DMS 273 (cell line): ENCODE measurements around the gene TMEM185B.
"Not testable (repeated sequence)": the region's sequence is repeated elsewhere in the genome, so short reads cannot be mapped to it uniquely, and the experiment has no call there.

Source experiments
- DNase-seq: peaks from one replicate; lab custom pipeline; 2025; ENCODE audit not compliant: unreplicated experiment; lab: John Stamatoyannopoulos, UW

TMEM185B gene

GRCh38 chr2:120251880-120252224 is 28.7 kb upstream of the TMEM185B start:
- DNase-seq: no peak

GRCh38 chr2:120251078-120251477 is 27.9 kb upstream of the TMEM185B start:
- DNase-seq: peak; percentile 28

- DNase-seq: no peak
Observed at GRCh38 chr2:120250640-120251039, 27.4 kb upstream of the TMEM185B start.

DNA sequence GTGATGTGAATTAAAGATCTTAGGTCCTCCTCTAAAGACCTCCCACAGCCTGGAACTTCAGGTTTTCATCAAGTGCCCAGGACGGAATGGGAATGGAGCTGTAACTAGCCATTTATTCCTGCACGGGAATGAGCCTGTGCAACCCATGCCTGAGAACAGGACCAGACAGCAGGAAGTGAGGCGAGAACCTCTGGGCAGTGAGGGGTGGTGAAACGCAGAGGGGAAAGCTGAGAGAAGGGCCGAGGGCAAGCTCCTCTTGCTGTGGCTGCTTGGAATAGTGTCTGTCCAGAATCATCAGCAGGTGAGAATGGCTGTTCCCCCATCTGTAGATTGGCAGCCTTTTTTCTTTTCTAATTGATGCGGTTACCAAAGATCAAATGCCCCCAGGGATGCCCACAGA is 24.7 kb upstream of the TMEM185B start:
- no peak for DNase-seq

DNA sequence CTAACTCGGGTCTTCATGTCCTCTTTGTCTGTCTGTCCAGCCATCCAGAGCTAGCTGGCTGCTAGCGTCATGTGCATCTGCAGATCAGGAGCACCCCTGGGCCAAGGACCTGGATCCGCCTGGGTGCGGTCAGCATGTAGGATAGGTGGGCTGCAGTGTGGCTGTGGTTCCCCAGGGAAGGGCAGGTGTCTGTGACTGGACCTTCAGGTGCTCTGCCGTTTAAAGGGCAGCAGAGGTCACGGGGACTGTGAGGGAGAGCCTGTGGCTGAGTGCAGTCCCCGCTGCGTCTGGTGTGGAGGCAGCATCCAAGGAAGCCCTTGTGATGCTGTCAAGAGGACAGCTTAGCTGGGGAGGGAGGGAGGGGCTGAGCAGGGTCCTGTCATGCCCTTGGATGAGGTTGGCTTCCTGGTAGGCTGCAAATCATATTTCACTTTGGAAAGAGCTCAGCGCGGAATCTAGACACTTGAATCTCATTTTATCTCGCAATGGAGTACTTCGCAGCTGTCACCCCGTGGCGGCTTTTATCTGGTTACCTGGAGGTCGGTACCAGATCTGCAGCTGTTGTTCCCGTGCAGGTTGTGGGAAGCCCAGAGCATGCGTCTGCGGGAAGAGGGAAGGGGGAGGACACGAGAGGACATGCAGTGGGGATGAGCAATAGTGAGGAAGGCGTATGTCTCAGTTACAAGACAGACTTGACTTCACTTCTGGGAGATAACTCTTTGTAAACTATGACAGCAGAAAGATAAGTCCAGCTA is 23.5 kb upstream of the TMEM185B start:
- DNase-seq: peak; percentile 34

GRCh38 chr2:120245520-120246332 is 22.5 kb upstream of the TMEM185B start:
- peak; percentile 51 for DNase-seq

- no peak for DNase-seq
Observed at GRCh38 chr2:120244656-120245519, 21.7 kb upstream of the TMEM185B start.

DNA sequence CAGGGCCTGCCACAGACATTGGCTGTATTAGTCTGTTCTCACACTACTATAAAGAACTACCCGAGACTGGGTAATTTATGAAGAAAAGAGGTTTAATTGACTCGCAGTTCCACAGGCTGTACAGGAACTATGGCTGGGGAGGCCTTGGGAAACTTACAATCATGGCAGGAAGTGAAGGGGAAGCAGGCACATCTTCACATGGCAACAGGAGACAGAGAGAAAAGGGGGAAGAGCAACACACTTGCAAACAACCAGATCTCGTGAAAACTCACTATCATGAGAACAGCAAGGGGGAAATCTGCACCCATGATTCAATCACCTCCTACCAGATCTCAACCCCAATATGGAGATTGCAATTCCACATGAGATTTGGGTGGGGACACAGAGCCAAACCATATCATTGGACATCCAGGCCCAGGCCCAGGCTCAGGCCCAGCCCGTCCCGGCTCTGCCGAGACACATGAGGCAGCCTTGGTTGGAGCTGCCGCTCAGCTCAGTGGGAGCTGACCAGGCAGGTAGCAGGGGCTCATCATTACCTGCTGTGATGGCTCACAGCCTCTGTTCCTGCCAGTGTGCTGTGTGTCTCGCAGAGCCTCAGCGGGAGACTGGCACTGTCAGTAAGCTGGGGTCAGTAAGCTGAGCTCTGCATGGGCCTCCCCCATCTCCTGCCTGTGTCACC is 20.8 kb upstream of the TMEM185B start:
- no peak for DNase-seq

- DNase-seq: no peak
Observed at GRCh38 chr2:120243211-120243610, 20.0 kb upstream of the TMEM185B start.

- no peak for DNase-seq
Observed at GRCh38 chr2:120241684-120242083, 18.5 kb upstream of the TMEM185B start.

- DNase-seq: no peak
Observed at GRCh38 chr2:120240901-120241429, 17.8 kb upstream of the TMEM185B start.

- DNase-seq: no peak
Observed at GRCh38 chr2:120239488-120240287, 16.5 kb upstream of the TMEM185B start.

DNA sequence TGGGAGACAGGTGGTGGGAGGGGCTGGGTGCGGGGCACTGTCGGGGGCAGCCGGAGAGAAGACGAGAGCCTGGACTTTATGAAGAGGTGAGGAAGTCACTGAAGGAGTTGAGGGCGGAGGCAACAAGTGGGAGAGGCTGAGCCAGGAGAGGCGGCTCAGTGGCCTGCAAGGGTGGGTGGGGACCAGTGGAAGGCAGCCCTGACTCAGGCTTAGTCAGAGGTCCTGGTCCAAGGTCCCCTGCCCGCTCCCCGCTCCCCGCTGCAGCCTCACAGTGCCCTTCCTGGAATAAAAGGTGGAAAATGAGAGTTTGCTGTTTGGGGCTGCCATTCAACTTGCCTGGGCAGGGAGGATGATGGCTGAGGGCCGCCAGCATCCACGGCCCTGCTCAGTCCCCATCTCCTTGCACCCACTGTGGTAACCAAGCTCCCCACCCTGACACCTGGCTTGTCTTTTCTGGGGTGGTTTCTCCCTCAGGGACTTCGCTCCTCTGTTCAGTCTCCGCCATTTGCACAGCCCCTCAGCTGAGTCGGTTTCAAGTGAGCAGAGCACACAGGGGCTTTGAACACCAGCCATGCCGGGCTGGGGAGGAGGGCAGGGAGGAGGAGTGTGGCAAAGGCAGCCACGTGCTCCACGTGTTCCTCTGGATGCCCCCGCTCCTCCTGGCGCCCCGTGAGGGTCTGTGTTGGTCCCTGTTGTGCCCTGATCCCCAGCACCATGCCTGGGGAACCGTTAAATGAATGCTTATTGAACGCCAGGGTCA is 15.7 kb upstream of the TMEM185B start:
- no peak for DNase-seq

- DNase-seq: no peak
Observed at GRCh38 chr2:120237491-120237902, 14.3 kb upstream of the TMEM185B start.

- DNase-seq: no peak
Observed at GRCh38 chr2:120236791-120237190, 13.6 kb upstream of the TMEM185B start.

GRCh38 chr2:120236316-120236715 is 13.1 kb upstream of the TMEM185B start:
- DNase-seq: peak; percentile 45

GRCh38 chr2:120235681-120236080 is 12.5 kb upstream of the TMEM185B start:
- no peak for DNase-seq

- DNase-seq: not testable (repeated sequence)
Observed at GRCh38 chr2:120235158-120235557, 12.0 kb upstream of the TMEM185B start.

DNA sequence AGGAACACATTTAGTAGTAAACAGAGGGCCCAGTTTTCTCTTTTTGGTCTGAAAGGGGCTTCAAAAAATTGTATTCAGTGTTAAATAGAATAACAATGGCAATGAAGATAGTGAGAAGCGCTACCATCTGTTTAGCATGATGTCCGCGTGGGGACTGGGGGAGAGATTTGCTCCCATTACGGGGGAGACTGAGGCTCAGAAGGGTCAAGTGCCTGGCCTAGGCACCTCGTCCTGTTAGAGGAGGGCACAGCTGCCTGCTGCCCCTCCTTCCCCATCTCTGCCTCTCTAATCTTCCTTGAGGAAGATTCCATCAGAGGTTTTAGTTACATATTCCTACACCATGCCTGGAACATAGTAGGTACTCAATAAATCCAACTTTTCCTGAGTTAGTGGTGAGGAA is 10.1 kb upstream of the TMEM185B start:
- DNase-seq: no peak
